ENCODE data around the gene EFCAB9. TPM values are rescaled to one million over a fixed set of nuclear protein-coding genes. Genes with fewer than 3 reads are reported as not detected.

The EFCAB9 gene
- total and polyA plus RNA-seq, 2 donors (not counting 1 experiment from before 2014, with no cell fraction given) = not detected

DNA sequence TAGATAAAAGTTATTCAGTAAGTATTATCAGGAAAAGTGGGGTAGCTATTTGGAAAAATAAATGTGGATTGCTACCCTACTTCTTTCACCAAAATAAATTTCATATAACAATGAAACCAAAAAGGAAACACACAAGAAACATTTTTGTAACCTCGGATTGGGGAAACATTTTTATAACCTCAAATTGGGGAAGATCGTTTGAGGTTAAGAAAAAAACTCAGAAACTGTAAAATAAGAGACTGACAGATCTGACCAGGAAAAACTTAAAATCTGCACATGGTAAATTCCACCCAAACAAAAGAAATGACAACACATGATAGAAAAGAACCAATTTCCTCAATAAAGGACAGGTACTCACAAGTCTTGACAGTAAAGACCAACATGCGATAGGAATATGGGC lies 13.5 kb downstream of the EFCAB9 start:
- no peaks in the 10 kb centered on the region for H3K9me3 ChIP-seq (ENCODE audit: control insufficient read depth, insufficient read depth, low read depth, low read length)
- no peaks in the 10 kb centered on the region for H4K20me1 ChIP-seq (ENCODE audit: control insufficient read depth, extremely low read depth, insufficient read depth, low read length)
- H3K4me1 ChIP-seq (ENCODE audit: control insufficient read depth, extremely low read depth, insufficient read depth, low read length) = no peaks in the 10 kb centered on the region
- TF ChIP-seq EZH2 (IDR thresholded peaks at IDR 0.05; ENCODE audit: low read length, missing control alignments) = no peak
- TF ChIP-seq, protein P1, sequence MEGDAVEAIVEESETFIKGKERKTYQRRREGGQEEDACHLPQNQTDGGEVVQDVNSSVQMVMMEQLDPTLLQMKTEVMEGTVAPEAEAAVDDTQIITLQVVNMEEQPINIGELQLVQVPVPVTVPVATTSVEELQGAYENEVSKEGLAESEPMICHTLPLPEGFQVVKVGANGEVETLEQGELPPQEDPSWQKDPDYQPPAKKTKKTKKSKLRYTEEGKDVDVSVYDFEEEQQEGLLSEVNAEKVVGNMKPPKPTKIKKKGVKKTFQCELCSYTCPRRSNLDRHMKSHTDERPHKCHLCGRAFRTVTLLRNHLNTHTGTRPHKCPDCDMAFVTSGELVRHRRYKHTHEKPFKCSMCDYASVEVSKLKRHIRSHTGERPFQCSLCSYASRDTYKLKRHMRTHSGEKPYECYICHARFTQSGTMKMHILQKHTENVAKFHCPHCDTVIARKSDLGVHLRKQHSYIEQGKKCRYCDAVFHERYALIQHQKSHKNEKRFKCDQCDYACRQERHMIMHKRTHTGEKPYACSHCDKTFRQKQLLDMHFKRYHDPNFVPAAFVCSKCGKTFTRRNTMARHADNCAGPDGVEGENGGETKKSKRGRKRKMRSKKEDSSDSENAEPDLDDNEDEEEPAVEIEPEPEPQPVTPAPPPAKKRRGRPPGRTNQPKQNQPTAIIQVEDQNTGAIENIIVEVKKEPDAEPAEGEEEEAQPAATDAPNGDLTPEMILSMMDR (conservative IDR thresholded peaks at IDR 0.05 in 1 of 2, IDR thresholded peaks at IDR 0.05 in 1 of 2; ENCODE audit: low read depth in 1 of 2, low read length in 2 of 2) = no peak
- peaks cover 3% of the 10 kb centered on the region for H3K36me3 ChIP-seq (ENCODE audit: control insufficient read depth, insufficient read depth, low read length)
- H3K4me2 ChIP-seq (ENCODE audit: extremely low read depth, insufficient read depth, low read length) = no peak overlapping the region
- no peak overlapping the region for H3K4me3 ChIP-seq (replicated peaks in 1 of 4; ENCODE audit: control extremely low read depth in 1 of 4, insufficient read depth in 1 of 4, low read depth in 3 of 4, low read length in 4 of 4)
- no peaks in the 10 kb centered on the region for H3K79me2 ChIP-seq (ENCODE audit: control insufficient read depth, insufficient read depth, low read length)
- H3K27ac ChIP-seq (ENCODE audit: insufficient read depth, low read length) = no peak overlapping the region
- no peaks in the 10 kb centered on the region for H3K27me3 ChIP-seq (ENCODE audit: control insufficient read depth, insufficient read depth, low read length)
- no peak overlapping the region for H3K9ac ChIP-seq (ENCODE audit: insufficient read depth, low read length)
- no peak for DNase-seq (ENCODE audit: low read depth in 2 of 2)
- H2AFZ ChIP-seq (ENCODE audit: low read length) = no peak overlapping the region

DNA sequence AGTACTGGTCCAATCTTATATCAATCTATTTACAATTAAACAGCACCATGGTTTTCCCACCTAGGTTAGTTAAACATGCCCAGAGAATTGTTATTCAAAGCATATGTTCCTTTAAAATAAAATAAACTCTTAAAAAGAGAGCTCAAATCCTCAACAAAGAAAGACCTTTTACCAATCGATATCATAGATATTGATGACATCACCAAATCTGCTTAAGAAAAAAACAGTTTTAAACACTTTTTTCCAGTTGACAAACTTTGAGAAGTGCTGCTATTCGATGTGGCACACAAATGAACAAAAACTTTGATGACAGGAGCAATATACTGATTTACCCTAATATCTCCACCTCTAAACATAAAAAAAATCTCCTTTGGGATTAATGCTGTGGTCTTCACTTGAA lies 15.7 kb downstream of the EFCAB9 start:
- Histone ChIP-seq H3K4me3 (replicated peaks in 1 of 4; ENCODE audit: control extremely low read depth in 1 of 4, insufficient read depth in 1 of 4, low read depth in 3 of 4, low read length in 4 of 4) (no peak overlapping the region), H3K9me3 (ENCODE audit: control insufficient read depth, insufficient read depth, low read depth, low read length) (no peaks in the 10 kb centered on the region), H3K36me3 (ENCODE audit: control insufficient read depth, insufficient read depth, low read length) (peaks cover 3% of the 10 kb centered on the region), H3K9ac (ENCODE audit: insufficient read depth, low read length) (no peak overlapping the region), H3K27me3 (ENCODE audit: control insufficient read depth, insufficient read depth, low read length) (no peaks in the 10 kb centered on the region), H3K4me1 (ENCODE audit: control insufficient read depth, extremely low read depth, insufficient read depth, low read length) (no peaks in the 10 kb centered on the region), H3K27ac (ENCODE audit: insufficient read depth, low read length) (no peak overlapping the region), H4K20me1 (ENCODE audit: control insufficient read depth, extremely low read depth, insufficient read depth, low read length) (no peaks in the 10 kb centered on the region), H3K79me2 (ENCODE audit: control insufficient read depth, insufficient read depth, low read length) (no peaks in the 10 kb centered on the region), H3K4me2 (ENCODE audit: extremely low read depth, insufficient read depth, low read length) (no peak overlapping the region), H2AFZ (ENCODE audit: low read length) (no peak overlapping the region)
- DNase-seq (ENCODE audit: low read depth in 2 of 2) = no peak
- TF ChIP-seq, protein P1 (conservative IDR thresholded peaks at IDR 0.05 in 1 of 2, IDR thresholded peaks at IDR 0.05 in 1 of 2; ENCODE audit: low read depth in 1 of 2, low read length in 2 of 2) = no peak
- no peak for TF ChIP-seq EZH2 (IDR thresholded peaks at IDR 0.05; ENCODE audit: low read length, missing control alignments)

DNA sequence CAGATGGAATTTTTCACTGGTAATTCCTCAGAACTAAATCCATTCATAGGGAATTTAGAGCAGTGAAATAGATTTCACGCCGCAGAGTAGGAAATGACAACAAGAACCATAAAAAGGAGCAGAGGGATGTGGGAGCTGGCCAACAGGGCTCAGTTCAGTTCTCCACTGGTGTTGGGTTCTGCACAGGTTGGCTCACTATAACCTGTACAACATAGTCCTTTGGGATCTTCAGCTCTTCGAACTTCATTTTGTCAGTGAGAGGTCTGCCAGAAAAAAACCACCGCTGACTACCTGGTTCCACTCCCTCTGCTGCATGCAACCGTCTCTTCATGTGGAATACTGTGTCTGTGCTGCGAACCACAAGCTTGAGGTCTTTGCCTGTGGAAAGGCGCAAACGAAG lies 17.7 kb downstream of the EFCAB9 start:
- Histone ChIP-seq H2AFZ (ENCODE audit: low read length) (no peak overlapping the region), H3K4me3 (replicated peaks in 1 of 4; ENCODE audit: control extremely low read depth in 1 of 4, insufficient read depth in 1 of 4, low read depth in 3 of 4, low read length in 4 of 4) (no peak overlapping the region), H3K9me3 (ENCODE audit: control insufficient read depth, insufficient read depth, low read depth, low read length) (no peaks in the 10 kb centered on the region), H3K4me2 (ENCODE audit: extremely low read depth, insufficient read depth, low read length) (no peak overlapping the region), H4K20me1 (ENCODE audit: control insufficient read depth, extremely low read depth, insufficient read depth, low read length) (no peaks in the 10 kb centered on the region), H3K4me1 (ENCODE audit: control insufficient read depth, extremely low read depth, insufficient read depth, low read length) (no peaks in the 10 kb centered on the region), H3K9ac (ENCODE audit: insufficient read depth, low read length) (no peak overlapping the region), H3K79me2 (ENCODE audit: control insufficient read depth, insufficient read depth, low read length) (no peaks in the 10 kb centered on the region), H3K27me3 (ENCODE audit: control insufficient read depth, insufficient read depth, low read length) (no peaks in the 10 kb centered on the region), H3K27ac (ENCODE audit: insufficient read depth, low read length) (no peak overlapping the region), H3K36me3 (ENCODE audit: control insufficient read depth, insufficient read depth, low read length) (peaks cover 3% of the 10 kb centered on the region)
- DNase-seq (ENCODE audit: low read depth in 2 of 2) = no peak
- TF ChIP-seq EZH2 (IDR thresholded peaks at IDR 0.05; ENCODE audit: low read length, missing control alignments) = no peak
- TF ChIP-seq, protein P1 (conservative IDR thresholded peaks at IDR 0.05 in 1 of 2, IDR thresholded peaks at IDR 0.05 in 1 of 2; ENCODE audit: low read depth in 1 of 2, low read length in 2 of 2) = no peak
